GM18519 (cell line): ENCODE measurements around the gene APBB1IP.
"Not testable (repeated sequence)": the region's sequence is repeated elsewhere in the genome, so short reads cannot be mapped to it uniquely, and the experiment has no call there.

Experiments
- ATAC-seq: cut with Tn5 transposase; IDR thresholded peaks from one replicate; pipeline ENCODE4 v1.9.1; 2021; ENCODE audit warnings: mild to moderate bottlenecking, moderate library complexity; ENCODE audit not compliant: unreplicated experiment, low FRiP score

Gene APBB1IP

DNA sequence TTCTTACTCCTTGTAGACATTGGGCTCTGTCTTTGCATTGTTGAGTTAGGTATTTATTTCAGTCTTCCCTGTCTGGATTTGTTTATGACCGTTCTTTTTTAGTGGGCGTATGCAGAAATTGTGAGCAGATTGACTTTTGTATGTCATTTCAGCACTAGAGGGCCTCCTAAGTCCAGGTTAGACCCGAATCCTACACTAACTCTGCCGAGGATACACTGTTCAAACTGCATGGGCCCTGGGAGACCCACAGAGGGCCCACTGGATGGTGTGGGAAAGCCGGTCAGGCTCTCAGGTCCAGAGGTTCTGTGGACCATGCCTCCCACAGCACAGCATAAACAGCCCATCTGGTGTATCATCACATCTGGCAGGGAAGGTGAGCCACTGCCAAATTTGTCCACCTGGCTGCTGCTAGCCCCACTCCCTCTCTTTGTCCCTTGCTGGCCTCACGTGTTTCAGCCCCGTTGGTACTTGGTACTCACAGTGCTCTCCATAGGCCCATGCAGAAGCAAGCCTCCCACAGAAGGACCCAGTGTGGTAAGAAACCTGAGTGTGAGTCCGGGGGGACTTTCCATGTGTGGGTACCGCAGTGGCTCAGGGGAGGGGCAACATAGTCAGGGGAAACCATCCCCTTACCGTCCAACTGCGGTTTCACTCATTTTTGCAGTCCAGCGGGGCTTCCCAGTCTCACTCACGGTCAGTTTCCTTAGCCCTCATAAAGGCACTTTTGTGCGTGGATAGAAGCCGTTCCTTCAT is 112.8 kb downstream of the APBB1IP start:
- no peak for ATAC-seq

DNA sequence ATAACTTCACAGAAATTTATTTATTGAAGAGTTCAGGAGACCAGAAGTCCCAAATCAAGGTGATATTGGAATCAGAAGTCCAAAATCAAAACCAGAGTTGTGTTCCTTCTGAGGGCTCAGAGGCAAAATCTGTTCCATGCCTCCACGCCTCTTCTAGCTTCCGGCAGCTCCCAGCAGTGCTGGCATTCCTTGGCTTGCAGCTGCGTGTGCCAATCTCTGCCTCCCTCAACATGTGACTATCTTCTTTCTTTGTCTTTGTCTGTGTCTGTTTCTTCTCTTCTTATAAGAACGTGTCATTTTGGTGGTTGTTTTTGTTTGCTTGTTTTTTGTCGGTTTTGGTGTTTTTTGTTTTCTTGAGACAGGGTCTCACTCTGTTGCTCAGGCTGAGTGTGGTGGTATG is 116.1 kb downstream of the APBB1IP start:
- ATAC-seq: no peak

DNA sequence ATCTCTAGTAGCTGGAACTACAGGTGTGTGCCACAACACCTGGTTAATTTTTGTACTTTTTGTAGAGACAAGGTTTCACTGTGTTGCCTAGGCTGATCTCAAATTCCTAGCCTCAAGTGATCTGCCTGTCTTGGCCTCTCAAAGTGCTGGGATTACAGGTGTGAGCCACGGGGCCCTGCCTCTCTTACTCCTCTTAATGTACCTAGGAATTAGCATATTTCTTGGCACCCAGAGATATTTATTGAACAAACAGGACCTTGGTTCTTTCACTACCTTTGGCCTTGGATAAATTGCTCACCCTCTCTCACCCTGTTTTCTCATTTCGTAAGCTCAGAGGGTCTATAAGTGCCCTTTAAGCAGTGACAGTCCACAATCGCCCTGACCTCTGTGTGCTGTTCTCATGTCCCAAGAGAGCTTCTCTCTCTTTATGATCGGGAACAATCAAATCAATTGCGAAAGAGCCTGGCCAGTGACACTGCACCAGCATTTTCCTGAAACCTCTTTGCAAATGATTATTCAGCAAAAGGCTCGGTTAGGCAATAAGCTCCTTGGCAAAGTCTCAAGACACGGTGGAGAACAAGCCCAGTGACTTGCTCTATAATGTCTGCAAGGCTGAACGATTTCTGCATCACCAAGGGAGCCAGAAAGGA is 117.7 kb downstream of the APBB1IP start:
- ATAC-seq: no peak

DNA sequence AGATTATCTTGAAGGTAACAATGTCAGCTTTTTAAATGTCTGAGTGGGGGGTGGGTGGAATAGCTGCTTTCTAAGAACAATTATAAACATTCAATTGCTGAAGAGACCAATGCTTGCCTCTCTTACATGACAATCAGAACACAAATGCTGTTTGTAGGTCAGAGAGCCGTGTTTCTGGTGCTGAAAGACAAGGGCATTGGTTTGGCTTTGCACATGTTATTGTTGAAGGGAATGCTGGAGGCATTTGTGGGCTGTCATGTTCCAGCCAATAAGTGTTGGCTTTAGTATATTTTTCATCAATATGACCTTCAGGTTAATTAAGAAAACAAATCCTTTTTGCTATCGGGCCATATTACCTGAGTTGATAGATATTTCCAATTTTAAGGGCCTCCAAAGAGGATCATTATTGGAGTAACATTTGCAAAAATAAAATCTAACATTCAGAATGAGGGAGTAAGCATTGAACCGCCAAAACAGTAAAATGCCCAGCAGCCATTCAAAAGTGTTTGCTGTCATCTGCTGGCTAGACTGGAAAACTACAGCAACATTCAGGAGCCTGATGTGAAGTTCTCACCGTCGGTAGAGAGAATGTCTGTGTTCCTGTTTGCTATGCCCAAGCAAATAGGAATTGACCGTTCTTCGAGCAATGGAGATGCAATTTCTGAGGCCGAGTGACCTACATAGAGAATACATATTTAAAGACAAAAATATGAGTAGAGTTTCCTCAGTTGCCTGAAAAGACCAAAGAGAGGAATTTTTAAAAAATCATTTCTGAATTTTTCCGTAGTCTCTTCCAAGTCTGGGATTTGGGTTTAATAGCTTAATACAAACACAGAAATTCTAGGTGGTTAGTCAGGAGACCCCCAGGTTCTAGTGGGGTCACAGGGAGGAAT is 118.9 kb downstream of the APBB1IP start:
- peak; percentile 51 for ATAC-seq

DNA sequence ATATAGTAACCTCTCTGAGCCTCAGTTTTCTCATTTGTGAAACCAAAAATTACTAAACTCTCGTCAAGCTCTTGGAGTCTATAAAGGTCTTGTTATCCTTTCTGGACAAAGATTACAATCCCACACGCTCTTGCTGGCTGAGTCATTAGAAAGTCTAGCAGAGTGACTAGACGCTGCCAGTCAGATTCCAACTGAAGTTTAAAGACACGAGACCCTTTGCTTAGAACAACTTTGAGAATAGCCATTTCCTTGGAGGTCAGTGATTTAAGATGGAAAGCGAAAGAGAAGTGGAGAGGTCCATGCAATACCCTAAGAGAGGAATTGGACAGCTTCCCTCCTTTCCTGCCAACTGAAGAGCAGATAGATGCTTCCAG is 119.5 kb downstream of the APBB1IP start:
- ATAC-seq: no peak

DNA sequence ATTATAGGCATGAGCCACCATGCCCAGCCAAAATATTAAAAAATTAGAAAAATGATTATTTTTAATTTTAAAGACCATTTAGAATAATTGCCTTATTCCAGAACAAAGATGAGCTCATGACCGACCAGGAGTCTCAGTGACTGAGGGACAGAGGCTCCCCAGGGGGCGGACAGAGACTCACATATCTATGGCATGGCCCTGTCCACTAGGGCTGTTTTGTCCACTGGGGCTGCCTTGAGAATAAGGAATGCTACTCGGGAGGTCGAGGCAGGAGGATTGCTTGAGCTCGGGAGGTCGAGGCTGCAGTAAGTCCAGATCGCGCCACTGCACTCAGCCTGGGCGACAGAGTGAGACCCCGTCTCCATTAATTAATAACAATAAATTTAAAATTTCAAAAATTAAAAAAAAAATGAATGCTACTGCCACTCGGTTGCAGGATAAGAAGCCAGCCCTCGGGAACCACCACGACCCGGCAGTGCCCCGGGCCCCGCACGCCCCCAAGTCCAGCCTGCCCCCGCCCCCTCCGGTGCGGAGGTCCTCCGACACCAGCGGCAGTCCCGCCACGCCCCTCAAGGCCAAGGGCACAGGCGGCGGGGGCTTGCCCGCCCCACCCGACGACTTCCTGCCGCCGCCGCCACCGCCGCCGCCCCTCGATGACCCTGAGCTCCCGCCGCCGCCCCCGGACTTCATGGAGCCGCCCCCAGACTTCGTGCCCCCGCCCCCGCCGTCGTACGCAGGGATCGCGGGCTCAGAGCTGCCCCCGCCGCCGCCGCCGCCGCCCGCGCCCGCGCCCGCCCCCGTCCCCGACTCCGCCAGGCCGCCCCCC is 128.6 kb downstream of the APBB1IP start:
- no peak for ATAC-seq

DNA sequence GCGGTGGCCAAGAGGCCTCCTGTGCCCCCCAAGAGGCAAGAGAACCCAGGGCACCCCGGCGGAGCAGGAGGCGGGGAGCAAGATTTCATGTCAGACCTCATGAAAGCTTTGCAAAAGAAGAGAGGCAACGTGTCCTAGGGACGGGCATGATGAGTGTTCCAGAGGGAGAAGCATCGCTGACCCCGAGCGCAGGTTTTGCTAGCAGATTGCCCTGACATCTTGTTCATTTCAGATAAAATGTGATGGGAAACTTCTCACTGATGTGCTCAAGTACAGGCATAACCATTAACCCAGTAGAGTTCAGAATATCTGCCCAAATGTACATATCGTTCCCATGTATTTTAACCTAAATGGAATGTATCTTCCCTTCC is 129.2 kb downstream of the APBB1IP start:
- no peak for ATAC-seq

DNA sequence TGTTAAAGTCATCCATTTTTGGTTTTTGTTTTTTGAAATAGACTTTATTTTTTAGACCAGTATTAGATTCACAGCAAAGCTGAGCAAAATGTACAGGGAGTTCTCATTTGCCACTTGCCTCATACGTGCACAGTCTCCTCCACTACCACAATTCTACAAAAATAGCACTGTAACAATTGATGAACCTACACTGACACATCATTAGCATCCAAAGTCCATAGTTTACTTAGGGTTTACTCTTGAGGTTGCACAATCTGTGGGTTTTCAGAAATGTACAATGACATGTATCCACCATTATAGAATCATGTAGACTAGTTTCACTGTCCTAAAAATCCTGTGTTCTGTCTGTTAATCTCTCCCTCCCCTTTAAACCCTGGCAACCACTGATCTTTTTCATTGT is 133.5 kb downstream of the APBB1IP start:
- no peak for ATAC-seq

DNA sequence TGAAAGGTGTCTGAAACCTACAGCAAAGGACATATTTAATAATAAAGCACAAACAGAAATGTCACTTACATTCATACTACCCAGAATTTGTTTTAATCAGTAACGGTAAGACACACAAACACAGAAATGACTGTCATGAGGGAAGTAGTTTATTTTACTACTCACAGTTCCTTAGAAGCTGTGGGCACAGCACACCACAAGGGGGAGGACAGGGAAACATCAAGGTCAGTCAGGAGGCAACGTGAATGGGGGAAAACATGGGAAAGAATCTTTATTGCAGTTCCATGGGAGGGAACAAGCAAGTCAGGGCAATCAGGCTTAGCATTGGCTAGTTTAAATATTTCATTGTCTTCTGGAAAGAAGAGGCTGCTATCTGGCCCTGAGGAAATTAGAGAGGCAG is 135.5 kb downstream of the APBB1IP start:
- ATAC-seq: no peak

DNA sequence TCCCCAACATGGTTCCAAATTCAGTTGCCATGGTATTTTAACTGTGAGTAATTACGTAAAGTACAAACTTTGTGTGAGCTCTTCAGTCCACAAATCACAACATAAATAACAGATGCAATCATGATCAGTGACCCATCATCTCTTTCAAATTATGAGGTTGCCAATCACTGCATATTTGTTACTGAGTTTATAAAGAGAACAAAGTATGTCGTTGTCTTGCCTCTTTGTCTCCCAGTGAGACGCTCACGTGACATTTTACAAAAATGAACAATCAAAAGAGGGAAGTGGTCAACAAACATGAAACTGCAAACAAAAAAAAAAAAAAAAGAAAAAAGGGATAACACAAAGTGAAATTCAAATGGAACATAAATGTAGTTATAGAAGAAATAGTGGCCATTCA is 136.6 kb downstream of the APBB1IP start:
- peak; percentile 44 for ATAC-seq

DNA sequence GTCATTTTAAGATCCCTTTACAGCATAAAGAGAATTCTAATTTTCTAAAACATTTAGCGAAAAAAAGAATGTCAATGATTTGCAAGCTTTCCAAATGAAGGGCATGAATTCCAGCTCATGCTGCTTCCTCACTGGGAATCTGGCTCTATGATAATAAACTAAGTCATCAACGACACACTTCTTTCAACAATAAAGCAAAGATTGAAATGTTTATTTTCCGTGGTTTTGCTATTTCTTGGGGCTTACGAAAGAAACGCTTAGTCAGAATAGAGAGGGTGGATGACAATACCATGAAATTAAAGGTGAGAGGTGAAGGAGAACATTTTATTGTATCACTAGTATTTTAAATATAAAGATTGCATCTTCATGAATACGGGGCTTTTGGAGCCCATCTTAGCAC is 140.2 kb downstream of the APBB1IP start:
- not testable (repeated sequence) for ATAC-seq

DNA sequence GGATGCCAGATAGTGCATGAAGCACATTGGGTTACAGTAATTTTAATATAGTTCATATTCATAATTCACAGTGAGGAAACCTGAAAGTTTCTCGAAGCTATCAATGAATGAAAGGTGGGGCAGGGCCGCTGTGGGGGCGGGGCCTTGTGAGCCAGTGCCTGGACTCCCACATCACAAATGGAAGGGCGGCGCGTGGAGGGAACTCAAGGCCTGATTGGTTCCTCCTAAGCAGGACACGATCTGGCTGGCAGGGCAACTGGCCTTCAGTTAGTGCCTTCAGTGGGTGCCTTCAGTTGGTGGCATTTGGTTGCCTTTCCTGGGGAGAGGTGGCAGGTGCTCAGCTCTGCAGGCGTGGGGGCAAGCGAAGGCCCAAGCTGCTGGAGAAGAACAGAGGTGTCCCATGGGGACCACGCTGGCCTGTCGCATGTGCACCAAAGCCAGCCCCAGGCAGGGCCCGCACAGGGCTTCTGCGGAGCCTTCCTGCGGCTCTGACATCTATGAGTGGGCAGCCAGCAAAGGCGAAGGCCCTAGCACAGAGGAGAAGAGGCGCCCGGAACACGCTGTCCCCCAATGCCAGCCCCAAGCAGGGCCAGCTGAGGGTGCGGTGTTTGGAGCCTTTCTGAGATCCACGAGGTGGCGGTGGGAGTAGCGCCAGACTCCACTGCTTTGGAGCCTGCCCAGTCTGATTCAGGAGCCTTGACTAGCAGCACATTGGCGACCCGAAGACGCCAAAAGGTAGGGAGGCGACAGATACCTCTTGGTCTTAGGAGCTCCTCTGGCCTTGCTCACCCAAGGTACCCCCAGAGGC is 141.3 kb downstream of the APBB1IP start:
- ATAC-seq: no peak

DNA sequence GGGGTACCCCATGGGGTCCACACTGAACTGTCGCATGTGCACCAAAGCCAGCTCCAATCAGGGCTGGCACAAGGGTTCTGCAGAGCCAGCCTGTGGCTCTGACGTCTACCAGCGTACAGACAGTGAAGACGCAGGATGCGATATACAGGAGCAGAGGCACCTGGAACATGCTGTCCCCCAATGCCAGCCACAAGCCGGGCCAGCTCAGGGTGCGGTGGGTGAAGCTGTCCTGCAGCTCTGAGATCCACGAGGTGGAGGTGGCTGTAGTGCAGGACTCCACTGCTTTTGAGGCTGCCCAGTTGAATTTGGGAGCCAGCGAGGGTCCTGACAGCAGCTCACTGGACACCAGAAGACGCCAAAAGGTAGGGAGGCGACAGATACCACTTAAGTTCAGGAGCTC is 148.1 kb downstream of the APBB1IP start:
- no peak for ATAC-seq

DNA sequence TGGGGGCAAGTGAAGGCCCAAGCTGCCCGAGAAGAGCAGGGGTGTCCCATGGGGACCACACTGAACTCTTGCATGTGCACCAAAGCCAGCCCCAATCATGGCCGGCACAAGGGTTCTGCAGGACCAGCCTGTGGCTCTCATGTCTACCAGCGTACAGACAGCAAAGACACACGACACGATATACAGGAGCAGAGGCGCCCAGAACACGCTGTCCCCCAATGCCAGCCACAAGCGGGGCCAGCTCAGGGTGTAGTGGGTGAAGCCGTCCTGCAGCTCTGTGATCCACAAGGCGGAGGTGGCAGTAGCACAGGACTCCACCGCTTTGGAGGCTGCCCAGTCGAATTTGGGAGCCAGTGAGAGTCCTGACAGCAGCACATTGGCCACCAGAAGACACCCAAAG is 150.5 kb downstream of the APBB1IP start:
- ATAC-seq: no peak

DNA sequence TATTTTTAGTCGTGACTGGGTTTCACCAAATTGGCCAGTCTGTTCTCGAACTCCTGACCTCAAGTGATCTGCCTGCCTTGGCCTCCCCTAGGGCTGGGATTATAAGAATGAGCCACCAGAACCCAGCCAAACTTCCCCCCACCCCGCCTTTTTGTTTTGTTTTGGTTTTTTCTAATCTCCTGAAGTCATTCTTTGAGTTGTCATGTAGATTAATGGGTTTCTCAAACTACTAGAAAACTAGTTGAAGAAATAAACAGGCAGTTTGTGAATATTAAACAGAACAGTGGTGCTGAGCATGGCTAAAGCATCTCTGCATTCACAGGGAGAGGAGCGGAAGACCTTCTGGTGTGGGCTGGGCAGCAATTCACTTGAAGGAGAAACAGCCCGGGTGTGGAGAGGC is 151.7 kb downstream of the APBB1IP start:
- not testable (repeated sequence) for ATAC-seq

DNA sequence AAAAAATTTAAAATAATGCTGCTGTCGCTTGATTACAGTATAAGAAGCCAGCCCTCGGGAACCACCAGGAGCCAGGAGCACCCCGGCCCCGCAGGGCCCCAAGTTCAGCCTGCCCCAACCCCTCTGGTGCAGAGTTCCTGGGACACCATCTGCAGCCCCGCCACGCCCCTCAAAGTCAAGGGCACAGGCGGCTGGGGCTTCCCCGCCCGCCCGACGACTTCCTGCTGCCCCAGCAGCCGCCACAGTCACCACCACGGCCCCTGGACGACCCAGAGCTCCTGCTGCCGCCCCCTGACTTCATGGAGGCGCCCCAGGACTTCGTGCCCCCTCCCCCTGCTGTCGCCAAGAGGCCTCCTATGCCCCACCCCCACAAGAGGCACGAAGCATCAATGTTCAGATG is 155.8 kb downstream of the APBB1IP start:
- no peak for ATAC-seq

DNA sequence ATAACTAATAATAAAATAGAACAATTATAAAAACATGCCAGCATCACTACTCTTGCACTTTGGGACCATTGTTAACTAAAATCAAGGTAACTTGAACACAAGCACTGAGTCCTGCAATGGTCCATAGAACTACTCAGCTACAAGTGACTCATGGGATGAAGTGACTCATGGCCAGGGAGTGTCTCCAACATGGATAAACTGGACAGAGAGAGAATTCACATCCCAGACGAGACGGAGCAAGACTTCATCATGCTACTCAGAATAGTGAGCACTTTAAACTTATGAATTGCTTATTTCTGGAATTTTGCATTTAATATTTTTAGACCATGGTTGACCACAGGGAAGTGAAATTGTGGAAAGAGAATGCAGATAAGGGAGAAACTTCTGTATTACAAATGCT is 165.1 kb downstream of the APBB1IP start:
- not testable (repeated sequence) for ATAC-seq

DNA sequence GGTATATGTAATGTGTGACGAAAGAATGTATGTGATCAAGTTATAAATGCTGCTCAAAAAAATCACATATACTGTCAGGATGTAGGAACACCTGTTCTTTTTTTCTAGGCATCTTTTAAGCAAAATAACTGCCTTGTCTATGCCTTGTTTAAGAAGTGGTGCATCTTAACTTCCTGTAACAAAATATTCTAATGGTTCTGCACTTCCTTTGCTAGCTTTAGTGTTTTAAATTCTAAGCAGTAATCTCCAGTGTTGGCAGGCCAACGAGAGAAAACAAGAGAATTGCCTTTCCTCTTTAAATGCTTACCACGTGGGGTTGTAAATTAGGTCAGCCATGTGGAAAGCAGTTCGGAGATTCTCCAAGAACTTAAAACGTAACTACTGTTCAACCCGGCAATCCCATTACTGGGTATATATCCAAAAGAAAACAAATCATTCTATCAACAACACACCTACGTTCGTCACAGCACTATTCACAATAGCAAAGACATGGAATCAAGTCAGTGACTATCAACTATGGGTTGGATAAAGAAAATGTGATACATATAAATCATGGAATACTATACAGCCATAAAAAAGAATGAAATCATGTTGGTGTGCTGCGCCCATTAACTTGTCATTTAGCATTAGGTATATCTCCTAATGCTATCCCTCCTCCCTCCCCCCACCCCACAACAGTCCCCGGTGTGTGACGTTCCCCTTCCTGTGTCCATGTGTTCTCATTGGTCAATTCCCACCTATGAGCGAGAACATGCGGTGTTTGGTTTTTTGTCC is 166.4 kb downstream of the APBB1IP start:
- ATAC-seq: not testable (repeated sequence)

DNA sequence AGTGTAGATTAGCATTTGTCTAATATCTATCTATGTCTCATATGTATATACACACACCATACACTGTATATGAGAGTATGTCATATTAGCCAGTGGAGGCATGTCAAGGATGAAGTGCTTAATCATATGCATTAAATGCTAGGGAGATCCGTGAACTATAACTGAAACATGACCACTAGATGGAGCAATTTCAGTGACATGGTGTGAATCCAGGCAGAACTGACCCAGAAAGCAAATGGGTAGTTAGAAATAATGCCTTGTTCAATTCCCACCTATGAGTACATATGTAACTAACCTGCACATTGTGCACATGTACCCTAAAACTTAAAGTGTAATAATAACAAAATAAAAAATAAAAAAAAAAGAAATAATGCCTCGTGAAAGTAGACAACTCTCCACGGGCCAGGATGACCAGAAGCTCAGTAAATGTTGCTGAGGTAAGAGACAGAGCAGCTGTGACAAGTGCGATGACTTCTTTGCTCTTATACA is 168.3 kb downstream of the APBB1IP start:
- peak; percentile 65 for ATAC-seq
